T-helper 1 cell treated with Interleukin-12 subunit alpha and Interleukin-12 subunit beta and Interleukin-4 antibody, amounts not matched to agents 30 ng/mL and 1 ng/mL, for 36 hours (primary cell): Measurements from ENCODE around the gene SYK. TPM values are rescaled to one million over a fixed set of nuclear protein-coding genes. Genes with fewer than 3 reads are reported as not detected.

Source experiments
- intact Hi-C: fragments of 100-400 bp; cut with micrococcal nuclease; formaldehyde crosslinking; loops from one replicate; pipeline ENCODE4 v1.15.1; 2024
- total RNA-seq: library from RNA; stranded (reverse); gene quantifications from 2 replicates; pipeline ENCODE4 v1.2.3, GENCODE V29; 2022

SYK gene
- total RNA-seq, 1 donor from 2014 or later, result 0.42 TPM

GRCh38 chr9:90933468-90933867 lies 131.8 kb downstream of the SYK start:
- intact Hi-C loops, result no loop called here

GRCh38 chr9:90939351-90939750 lies 137.7 kb downstream of the SYK start:
- intact Hi-C loops, result no loop called here

- intact Hi-C loops, result no loop called here
Observed at GRCh38 chr9:90940280-90940679, 138.7 kb downstream of the SYK start.

GRCh38 chr9:90941661-90942060 lies 140.0 kb downstream of the SYK start:
- intact Hi-C loops, result no loop called here

GRCh38 chr9:90942555-90942954 lies 140.9 kb downstream of the SYK start:
- intact Hi-C loops, result no loop called here

- intact Hi-C loops, result no loop called here
Observed at GRCh38 chr9:90943341-90943740, 141.7 kb downstream of the SYK start.

GRCh38 chr9:90945336-90945735 lies 143.7 kb downstream of the SYK start:
- intact Hi-C loops, result no loop called here

GRCh38 chr9:90946982-90947381 lies 145.4 kb downstream of the SYK start:
- intact Hi-C loops, result no loop called here

Other genes starting within 250 kb of the SYK start
- gene DIRAS2, start 159.0 kb upstream of the SYK start, total RNA-seq, result not detected in 2 replicates